ENCODE data around the gene MZT1.
A peak's percentile ranks its signal among the peaks of the same experiment; 100 is the strongest.

MZT1 gene, protein sequence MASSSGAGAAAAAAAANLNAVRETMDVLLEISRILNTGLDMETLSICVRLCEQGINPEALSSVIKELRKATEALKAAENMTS

DNA sequence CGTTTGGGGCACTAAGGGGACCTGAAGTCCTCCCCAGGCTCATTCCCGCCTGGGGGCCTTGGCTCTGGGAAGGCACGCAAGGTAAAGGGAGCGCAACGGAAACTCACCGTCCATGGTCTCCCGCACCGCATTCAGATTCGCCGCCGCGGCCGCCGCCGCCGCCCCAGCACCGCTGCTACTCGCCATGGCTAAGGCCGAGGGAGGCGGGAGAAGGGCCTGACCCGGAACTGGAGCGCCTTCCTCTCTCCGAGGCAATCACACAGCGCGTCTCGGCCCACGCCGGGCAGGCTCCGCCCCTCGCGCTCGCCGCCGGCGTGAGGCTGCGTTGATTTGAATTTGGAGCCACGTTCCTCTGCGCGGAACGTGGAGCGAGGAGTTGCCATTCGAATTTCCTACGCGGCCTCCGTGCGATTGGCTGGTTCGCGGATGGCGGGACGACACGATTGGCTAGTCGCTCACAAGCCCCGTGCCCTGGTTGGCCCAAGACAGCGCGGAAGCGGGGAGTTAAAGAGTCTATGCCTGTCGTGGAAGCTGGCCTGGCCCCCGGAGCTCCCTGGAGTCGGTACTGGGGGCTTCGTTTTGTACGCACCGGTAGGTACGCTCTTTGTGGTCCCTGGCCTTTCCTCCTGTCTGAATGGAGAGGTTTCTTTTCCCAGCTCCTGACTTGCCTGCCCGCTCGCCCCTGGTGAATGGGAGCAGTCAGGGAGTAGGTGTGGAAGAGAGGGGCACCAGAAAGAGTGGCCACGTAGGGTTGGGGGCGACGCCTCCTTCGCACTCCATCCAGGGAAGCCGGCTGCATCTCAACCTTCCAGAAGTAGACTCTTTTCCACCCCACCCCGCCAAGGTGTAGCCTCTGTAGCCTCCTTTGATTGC is at the start of gene MZT1, which contains the start of gene BORA:
MZT1 (minus strand) TSS at position 213 of the 873 bp plus-strand sequence; CDS start at position 186, 27 bp downstream.
BORA (plus strand) TSS at position 507 of the 873 bp plus-strand sequence. CDS start 1,018 bp downstream, outside the sequence.
- Histone ChIP-seq H3K4me1 (peaks cover 15 to 38% (median 29%) of the 10 kb centered on the region in 10 experiments), H4K20me1 (peaks cover 0 to 13% (median 3%) of the 10 kb centered on the region in 11 experiments; a peak in 8 of 22 replicates), H3K27ac (peak within 1 kb of the TSS; percentile 65 to 91 (median 88); a peak in 21 of 22 replicates), H3K9ac (peak within 1 kb of the TSS; percentile 84 to 93 (median 88)), H3K4me2 (peak within 1 kb of the TSS; percentile 86 to 98 (median 93)), H3K27me3 (no peaks in the 10 kb centered on the region), H3K9me3 (replicated peaks in 1 of 11) (peaks cover 0 to 17% (median under 1%) of the 10 kb centered on the region in 11 experiments; a peak in 8 of 22 replicates), H3K4me3 (peak within 1 kb of the TSS; percentile 78 to 94 (median 85)), H3K36me3 (peaks cover 14 to 69% (median 60%) of the 10 kb centered on the region in 11 experiments; a peak in 21 of 22 replicates)
- TF ChIP-seq Cebpa-rat (IDR thresholded peaks at IDR 0.05): no peak

DNA sequence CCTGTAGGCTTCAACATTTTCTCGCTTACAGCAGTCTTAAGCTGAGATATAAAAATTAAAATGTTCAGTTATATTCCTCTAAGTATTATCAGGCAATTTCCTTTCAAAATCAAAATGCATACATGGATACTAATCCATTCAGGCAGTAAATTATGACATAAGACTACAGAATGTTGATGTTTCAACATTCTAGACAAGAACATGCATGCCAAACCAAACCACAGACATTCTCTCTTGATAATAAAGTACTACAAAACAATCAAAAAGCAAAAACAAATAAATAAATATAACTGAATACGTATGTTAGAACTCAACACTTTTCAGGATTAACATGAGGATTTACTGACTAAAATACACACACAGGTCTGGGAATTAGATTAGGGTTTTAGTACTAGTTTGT is 46.6 kb upstream of the MZT1 start:
- H3K27me3 ChIP-seq: no peaks in the 10 kb centered on the region
- H3K9ac ChIP-seq: no peak overlapping the region
- peaks cover 10 to 55% (median 33%) of the 10 kb centered on the region in 11 experiments; a peak in 21 of 22 replicates for H4K20me1 ChIP-seq
- H3K4me2 ChIP-seq: no peak overlapping the region
- H3K4me1 ChIP-seq: peaks cover 1 to 4% (median 2%) of the 10 kb centered on the region in 10 experiments; a peak in 18 of 20 replicates
- H3K36me3 ChIP-seq: peaks cover 93 to 100% (median 96%) of the 10 kb centered on the region in 11 experiments
- H3K9me3 ChIP-seq (replicated peaks in 1 of 11): no peaks in the 10 kb centered on the region
- H3K27ac ChIP-seq: no peak overlapping the region
- no peak overlapping the region for H3K4me3 ChIP-seq
- TF ChIP-seq Cebpa-rat (IDR thresholded peaks at IDR 0.05): no peak

DNA sequence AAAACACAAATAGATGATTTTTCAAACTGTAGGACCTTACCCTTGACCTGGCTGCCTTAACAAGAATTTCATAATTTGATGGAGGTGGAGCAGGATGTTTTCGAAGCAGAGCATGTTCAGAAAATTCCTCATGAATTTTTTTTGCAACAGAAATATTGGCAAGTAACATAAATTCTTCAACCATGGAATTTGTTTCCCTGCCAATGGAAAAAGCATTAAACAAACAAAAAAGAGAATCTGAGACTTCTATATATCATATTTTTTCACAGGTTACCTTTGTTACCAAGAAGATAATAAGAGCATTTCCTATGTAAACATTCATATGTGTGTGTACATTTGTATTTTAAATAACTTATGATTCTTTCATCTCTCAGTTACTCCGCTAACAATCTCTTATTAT is 36.0 kb upstream of the MZT1 start:
- Histone ChIP-seq H3K27ac (no peak overlapping the region), H3K4me3 (no peak overlapping the region), H3K4me2 (no peak overlapping the region), H4K20me1 (peaks cover 0 to 30% (median 6%) of the 10 kb centered on the region in 11 experiments; a peak in 8 of 22 replicates), H3K9ac (no peak overlapping the region), H3K4me1 (no peaks in the 10 kb centered on the region), H3K36me3 (peaks cover 97 to 100% (median 100%) of the 10 kb centered on the region in 11 experiments), H3K9me3 (replicated peaks in 1 of 11) (no peaks in the 10 kb centered on the region), H3K27me3 (no peaks in the 10 kb centered on the region)
- no peak for TF ChIP-seq Cebpa-rat (IDR thresholded peaks at IDR 0.05)

DNA sequence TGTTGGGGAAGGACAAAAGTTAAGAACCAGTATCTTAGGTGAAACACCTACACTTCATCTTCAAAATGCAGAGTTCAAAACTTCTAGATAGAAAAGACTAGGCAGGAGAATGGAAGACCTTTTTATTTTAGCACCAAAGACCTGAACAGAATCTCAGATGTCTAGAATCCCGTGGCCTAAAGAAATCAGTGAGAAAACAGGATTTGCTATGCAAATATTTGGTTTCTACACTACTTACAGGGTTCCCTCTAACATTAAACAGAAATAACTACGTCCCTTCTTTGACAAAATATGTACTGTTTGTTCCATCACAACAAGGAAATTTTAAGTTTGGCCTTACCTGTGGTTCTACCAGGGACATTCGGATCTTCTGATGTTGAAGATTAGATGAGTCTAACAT is 32.8 kb upstream of the MZT1 start:
- peaks cover 97 to 100% (median 100%) of the 10 kb centered on the region in 11 experiments for H3K36me3 ChIP-seq
- H3K9ac ChIP-seq: no peak overlapping the region
- H3K4me2 ChIP-seq: no peak overlapping the region
- H3K4me3 ChIP-seq: no peak overlapping the region
- no peaks in the 10 kb centered on the region for H3K4me1 ChIP-seq
- H3K27ac ChIP-seq: no peak overlapping the region
- H4K20me1 ChIP-seq: peaks cover 0 to 62% (median 24%) of the 10 kb centered on the region in 11 experiments; a peak in 15 of 22 replicates
- H3K27me3 ChIP-seq: no peaks in the 10 kb centered on the region
- no peaks in the 10 kb centered on the region for H3K9me3 ChIP-seq (replicated peaks in 1 of 11)
- TF ChIP-seq Cebpa-rat (IDR thresholded peaks at IDR 0.05): no peak

DNA sequence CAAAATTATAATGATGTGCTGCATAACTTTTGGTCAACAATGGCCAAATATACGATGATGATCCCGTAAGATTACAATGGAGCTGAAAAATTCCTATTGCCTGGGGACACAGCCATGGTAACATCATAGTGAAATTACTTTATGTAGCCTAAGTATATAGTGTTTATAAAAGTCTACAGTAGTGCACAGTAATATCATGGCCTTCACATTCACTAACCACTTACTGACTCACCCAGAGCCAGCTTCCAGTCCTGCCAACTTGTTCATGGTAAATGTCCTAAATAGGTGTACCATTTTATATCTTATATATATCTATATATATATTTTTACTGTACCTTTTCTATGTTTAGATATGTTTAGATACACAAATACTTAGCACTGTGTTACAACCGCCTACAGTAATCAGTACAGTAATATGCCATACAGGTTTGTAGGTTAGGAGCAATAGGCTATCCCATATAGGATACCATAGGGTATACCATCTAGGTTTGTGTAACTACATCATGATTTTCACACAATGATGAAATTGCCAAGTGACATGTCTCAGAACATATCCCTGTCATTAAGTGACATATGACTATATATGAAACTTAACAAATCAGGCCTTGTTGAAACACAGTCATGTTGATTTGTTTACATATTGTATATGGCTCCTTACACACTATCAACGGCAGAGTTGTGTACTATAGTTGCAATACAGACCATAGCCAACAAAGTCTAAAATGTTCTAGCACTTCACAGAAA is 30.5 kb upstream of the MZT1 start:
- Histone ChIP-seq H3K27ac (no peak overlapping the region), H3K4me3 (no peak overlapping the region), H4K20me1 (peaks cover 0 to 63% (median 28%) of the 10 kb centered on the region in 11 experiments; a peak in 17 of 22 replicates), H3K27me3 (no peaks in the 10 kb centered on the region), H3K36me3 (peaks cover 97 to 100% (median 100%) of the 10 kb centered on the region in 11 experiments), H3K4me2 (no peak overlapping the region), H3K9ac (no peak overlapping the region), H3K9me3 (replicated peaks in 1 of 11) (no peaks in the 10 kb centered on the region), H3K4me1 (no peaks in the 10 kb centered on the region)
- no peak for TF ChIP-seq Cebpa-rat (IDR thresholded peaks at IDR 0.05)

DNA sequence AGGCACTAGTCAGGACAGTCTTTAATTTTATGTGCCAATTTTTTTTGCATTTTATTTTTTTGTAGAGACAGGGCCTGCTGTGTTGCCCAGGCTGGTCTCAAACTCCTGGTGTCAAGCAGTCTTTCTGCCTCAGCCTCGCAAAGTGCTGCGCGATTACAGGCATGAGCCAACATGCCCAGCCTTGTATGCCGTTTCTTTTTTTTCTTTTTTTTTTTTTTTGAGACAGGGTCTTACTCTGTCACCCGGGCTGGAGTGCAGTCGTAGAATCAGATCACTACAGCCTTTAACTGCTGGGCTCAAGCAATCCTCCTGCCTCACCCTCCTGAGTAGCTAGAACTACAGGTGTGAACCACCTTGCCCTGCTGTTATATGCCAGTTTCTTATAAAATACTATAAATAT is 26.7 kb upstream of the MZT1 start:
- no peaks in the 10 kb centered on the region for H3K4me1 ChIP-seq
- no peaks in the 10 kb centered on the region for H3K27me3 ChIP-seq
- H3K36me3 ChIP-seq: peaks cover 94 to 100% (median 100%) of the 10 kb centered on the region in 11 experiments
- H3K4me2 ChIP-seq: no peak overlapping the region
- no peak for TF ChIP-seq Cebpa-rat (IDR thresholded peaks at IDR 0.05)
- no peak overlapping the region for H3K4me3 ChIP-seq
- peaks cover 0 to 92% (median 45%) of the 10 kb centered on the region in 11 experiments; a peak in 19 of 22 replicates for H4K20me1 ChIP-seq
- H3K9ac ChIP-seq: no peak overlapping the region
- peaks cover 4 to 16% (median 7%) of the 10 kb centered on the region in 11 experiments; a peak in 12 of 22 replicates for H3K9me3 ChIP-seq (replicated peaks in 1 of 11)
- no peak overlapping the region for H3K27ac ChIP-seq

DNA sequence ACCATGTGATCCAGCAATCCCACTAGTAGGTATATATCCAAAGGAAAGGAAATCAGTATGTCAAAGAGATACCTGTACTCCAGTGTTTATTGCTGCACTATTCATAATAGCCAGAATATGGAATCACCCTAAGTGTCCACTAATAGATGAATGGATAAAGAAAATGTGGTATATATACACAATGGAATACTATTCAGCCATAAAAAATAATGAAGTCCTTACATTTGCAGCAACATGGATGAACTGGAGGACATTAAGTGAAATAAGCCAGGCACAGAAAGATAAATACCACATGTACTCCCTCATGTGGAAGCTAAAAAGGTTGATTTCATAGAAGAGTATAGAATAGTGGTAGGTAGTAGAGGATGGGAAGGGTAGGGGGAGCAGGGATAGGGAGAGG is 23.8 kb upstream of the MZT1 start:
- Histone ChIP-seq H3K4me1 (no peaks in the 10 kb centered on the region), H3K9me3 (replicated peaks in 1 of 11) (peaks cover 4 to 16% (median 7%) of the 10 kb centered on the region in 11 experiments; a peak in 12 of 22 replicates), H3K4me3 (no peak overlapping the region), H3K4me2 (no peak overlapping the region), H3K36me3 (peaks cover 92 to 100% (median 99%) of the 10 kb centered on the region in 11 experiments), H3K9ac (no peak overlapping the region), H4K20me1 (peaks cover 0 to 82% (median 33%) of the 10 kb centered on the region in 11 experiments; a peak in 17 of 22 replicates), H3K27ac (no peak overlapping the region), H3K27me3 (no peaks in the 10 kb centered on the region)
- no peak for TF ChIP-seq Cebpa-rat (IDR thresholded peaks at IDR 0.05)

DNA sequence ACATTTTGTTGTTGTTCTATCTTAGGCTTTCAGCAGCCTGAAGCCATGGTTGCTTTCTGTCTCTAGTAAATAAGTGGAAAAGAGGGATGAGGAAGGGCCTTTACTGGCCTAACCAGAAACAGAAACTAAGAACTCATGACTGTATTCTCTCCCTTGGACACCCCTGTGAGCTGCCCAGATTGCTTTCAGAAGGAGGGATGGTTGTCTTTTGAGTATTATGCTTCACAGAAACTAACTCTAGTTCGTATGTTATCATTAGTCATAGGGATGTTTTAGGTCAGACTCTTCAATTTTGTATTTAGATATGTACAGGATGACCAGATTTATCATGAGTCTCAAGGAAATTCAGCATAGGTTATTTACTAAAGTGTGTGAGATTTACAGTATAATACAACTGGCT is 17.8 kb upstream of the MZT1 start:
- Histone ChIP-seq H3K27ac (no peak overlapping the region), H4K20me1 (peaks cover 0 to 44% (median 18%) of the 10 kb centered on the region in 11 experiments; a peak in 15 of 22 replicates), H3K4me2 (no peak overlapping the region), H3K36me3 (peaks cover 79 to 100% (median 94%) of the 10 kb centered on the region in 11 experiments), H3K4me1 (no peaks in the 10 kb centered on the region), H3K27me3 (no peaks in the 10 kb centered on the region), H3K4me3 (no peak overlapping the region), H3K9me3 (replicated peaks in 1 of 11) (no peaks in the 10 kb centered on the region), H3K9ac (no peak overlapping the region)
- TF ChIP-seq Cebpa-rat (IDR thresholded peaks at IDR 0.05): no peak
